ENCODE measurements around the gene TRPV4.

Gene TRPV4

GRCh38 chr12:109804820-109805761 is 28.1 kb downstream of the TRPV4 start:
- peak; percentile 70 for DNase-seq

GRCh38 chr12:109803678-109804077 is 29.5 kb downstream of the TRPV4 start:
- DNase-seq = no peak

- no peak for DNase-seq
These were observed 30.4 kb downstream of the TRPV4 start for GRCh38 chr12:109802828-109803227.

- no peak for DNase-seq
These were observed 32.7 kb downstream of the TRPV4 start for GRCh38 chr12:109800536-109800935.

DNA sequence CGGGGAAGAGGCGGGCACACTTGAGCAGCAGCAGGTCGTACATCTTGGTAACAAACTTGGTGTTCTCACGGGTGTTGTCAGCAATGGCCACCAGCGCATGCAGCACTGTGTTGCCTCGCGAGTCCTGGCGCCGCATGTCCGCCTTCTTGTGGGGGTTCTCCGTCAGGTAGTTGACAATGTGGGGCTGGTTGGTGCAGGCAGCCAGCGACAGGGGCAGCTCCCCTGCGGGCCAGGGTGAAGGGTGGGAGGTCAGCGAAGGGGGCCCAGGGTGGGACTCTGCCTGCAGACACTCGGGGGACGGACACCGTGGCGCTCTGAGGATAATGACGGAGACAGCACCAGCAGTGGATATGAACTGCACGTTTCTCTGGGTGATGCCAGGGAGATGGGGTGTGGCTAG is 34.5 kb downstream of the TRPV4 start:
- DNase-seq = no peak

GRCh38 chr12:109797905-109798669 is 35.1 kb downstream of the TRPV4 start:
- no peak for DNase-seq

GRCh38 chr12:109796057-109796456 is 37.1 kb downstream of the TRPV4 start:
- no peak for DNase-seq

- DNase-seq = no peak
These were observed 38.2 kb downstream of the TRPV4 start for GRCh38 chr12:109795023-109795422.

DNA sequence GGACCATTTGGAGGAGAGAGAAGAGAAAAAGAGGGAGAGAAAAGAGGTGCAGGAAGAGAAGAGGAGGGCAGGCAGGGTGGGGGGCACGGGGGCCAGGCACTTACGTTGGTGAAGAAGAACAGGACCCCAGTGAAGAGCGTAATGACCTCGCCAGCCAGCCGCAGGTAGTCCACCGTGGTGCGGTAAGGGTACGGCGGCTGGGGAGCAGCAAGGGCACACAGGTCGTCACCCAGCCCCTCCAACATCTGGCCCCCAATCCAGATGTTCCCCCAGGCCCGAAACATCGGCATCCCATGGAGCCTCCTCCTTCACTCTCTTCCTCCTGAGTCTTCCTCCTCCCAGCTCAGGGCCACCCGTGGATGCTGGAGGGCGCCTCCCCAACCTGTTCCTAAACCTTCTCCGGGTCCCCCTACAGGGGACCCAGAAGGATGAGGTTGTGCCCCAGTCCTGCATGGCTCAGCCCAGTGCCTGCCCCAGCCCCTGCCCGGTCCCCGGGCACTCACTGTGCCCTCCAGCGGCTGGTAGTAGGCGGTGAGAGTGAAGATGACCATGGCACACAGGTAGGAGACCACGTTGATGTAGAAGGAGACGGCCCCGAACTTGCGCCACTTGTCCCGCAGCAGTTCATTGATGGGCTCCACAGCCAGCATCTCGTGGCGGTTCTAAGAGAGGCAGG is 39.2 kb downstream of the TRPV4 start:
- DNase-seq = no peak

GRCh38 chr12:109793411-109793810 is 39.8 kb downstream of the TRPV4 start:
- no peak for DNase-seq

DNA sequence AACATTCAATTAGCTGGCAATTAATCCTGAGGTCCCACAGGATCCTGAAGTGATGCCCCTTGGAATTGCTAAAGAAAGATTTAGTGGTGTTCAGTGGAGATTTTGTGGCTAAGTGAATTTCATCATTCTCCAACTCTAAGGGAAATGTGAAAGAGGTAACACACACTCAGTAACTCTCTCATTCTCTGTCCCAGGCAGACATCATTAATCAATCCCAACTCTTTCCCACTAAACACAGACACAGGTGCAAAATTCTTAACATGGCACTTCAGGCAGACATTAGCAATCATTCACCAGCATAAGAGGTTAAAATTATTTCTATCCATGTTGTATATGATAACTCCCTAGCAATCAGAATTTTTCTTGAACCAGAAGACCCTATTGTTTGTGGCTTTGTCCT is 40.2 kb downstream of the TRPV4 start:
- DNase-seq = no peak

DNA sequence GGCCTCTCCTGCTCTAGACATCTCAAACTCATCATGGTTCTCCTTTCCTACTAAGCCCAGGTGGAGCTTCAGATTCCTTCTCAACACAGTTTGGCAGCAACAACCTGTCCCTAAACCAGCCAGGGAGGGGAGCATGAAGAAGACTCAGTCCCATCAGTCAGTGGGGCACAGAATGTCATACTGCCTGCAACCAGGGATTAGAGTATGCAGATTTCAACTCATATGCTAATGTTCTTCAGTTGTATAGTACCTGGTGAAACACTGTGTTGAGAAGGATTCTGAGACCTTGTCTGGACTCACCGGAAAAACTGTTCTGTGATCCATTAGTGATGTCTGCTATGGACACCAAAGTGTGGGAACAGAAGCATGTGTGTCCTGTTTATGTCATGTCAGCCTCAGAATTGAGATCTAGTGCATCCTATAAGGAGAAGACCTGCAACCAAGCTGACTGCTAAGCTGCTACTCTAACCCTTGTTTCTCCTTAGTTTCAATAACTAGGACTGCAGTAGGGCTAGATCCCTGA is 43.6 kb downstream of the TRPV4 start:
- no peak for DNase-seq

- DNase-seq = no peak
These were observed 46.4 kb downstream of the TRPV4 start for GRCh38 chr12:109786799-109787198.

DNA sequence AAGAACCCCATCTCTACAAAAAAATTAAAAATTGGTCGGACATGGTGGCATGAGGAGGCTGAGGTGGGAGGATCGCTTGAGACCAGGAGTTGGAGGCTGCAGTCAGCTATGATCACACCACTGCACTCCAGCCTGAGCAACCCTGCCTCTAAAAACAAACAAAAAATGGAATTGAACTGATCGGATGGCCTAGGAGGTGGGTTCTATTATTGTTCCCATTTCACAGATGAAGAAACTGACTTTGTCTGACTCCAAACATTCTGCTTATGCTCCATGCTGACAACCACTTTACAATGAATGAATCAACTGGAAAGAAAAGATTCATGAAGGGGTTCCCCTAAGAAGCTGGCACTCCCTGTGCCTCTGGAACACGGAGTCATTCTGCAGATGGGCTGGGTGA is 47.3 kb downstream of the TRPV4 start:
- DNase-seq = no peak

- no peak for DNase-seq
These were observed 49.3 kb downstream of the TRPV4 start for GRCh38 chr12:109783965-109784244.

GRCh38 chr12:109783135-109783964 is 49.8 kb downstream of the TRPV4 start:
- DNase-seq = no peak

DNA sequence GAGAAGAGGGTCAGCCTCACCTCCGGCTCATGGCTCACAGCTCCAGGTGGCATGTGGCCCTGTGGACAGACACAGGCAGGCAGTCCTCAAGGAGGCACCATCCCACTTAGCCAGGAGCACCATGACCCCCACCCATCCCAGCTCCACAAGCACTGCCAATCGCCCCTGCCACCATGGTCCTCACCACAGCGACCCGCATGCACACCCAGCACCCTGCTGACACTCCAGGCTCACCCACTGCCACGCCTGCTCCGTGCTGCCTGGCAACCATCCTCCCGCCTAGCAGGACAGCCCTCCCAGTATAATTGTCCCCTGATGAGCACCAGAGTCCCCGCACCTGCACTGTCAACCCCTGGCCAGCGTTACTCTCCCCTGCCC is 50.9 kb downstream of the TRPV4 start:
- no peak for DNase-seq

DNA sequence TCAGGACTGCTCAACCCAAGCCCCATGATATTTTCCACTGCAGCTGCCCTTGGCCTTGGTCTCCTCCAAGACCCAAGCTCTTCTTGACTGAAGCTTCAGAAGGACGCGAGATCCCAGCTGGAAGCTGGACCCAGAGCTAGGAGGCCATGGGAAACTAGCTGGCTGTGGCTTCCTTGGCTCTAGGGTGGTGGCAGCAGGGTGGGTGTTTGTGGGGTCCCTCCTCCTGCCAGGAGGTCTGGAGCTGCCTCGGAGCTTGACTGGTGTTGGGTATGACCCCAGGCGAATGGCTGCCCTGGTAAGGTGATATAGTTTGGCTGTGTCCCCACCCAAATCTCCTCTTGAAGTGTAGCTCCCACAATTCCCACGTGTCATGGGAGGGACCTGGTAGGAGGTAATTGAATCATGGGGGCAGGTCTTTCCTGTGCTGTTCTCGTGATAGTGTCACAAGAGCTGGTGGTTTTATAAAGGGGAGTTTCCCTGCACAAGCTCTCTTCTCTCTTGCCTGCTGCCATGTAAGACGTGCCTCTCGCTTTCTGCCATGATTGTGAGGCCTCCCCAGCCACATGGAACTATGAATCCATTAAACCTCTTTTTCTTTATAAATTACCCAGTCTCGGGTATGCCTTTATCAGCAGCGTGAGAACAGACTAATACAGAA is 51.4 kb downstream of the TRPV4 start:
- DNase-seq = no peak

- DNase-seq = no peak
These were observed 53.8 kb downstream of the TRPV4 start for GRCh38 chr12:109779382-109779781.

DNA sequence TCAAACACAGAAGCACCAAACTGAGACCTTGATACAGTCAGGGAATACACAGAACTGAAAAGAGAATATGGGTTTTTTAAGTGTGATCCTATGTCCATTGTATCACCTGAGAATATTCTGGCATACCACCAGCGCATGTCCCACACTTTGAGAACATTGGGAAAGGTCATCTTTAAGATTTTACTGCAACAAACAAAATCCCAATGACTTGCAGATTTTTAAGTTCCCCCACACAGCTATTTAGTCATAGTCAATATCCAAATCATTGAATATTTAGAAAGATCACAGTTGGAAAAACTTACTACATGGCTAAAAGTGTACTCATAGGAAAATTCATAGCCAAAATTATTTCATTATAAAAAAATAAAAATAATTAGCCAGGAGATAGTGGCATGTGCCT is 54.5 kb downstream of the TRPV4 start:
- DNase-seq = no peak

- DNase-seq = no peak
These were observed 55.7 kb downstream of the TRPV4 start for GRCh38 chr12:109777544-109777943.

DNA sequence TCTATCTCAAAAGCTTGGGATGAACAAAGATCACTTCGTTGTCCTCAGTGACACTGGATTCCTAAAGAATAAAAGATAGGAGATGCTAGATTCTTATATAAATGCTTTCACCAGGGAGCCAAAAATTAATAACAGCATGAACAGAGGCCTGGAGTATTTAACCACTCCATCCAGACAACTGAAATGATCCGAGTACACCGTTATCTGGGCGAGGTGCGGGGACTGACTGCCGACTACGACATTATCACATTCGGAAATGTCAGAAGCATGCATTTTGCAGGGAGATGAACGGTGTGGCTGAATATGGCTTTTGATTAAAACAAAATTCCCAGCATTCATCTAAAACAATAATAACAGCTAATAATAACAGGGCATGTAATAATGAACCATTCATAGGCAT is 56.6 kb downstream of the TRPV4 start:
- no peak for DNase-seq

All from activated gamma-delta T cell treated with Interleukin-2 at 50 U/mL for 16 hours (primary cell).